Upper lobe of left lung (tissue), 6 donors: ENCODE measurements around the gene KIF25. TPM values are rescaled to one million over a fixed set of nuclear protein-coding genes. Genes with fewer than 3 reads are reported as not detected.

Experiments used
- ATAC-seq, 2 donors: fragments of 200-7000 bp; cut with Tn5 transposase; one replicate each; pipeline ENCODE4 v1.9.1; 2022; ENCODE audit warnings: mild to moderate bottlenecking in 2 of 2, moderate library complexity in 2 of 2; ENCODE audit not compliant: low FRiP score in 2 of 2
- DNase-seq, 2 donors: peaks; one replicate each; pipeline ENCODE4 v3.0.0-alpha.2; 2019 to 2020
- H3K27ac ChIP-seq, 4 donors: fragments of 200-600 bp; sonication (generic); one replicate each; pipeline ENCODE4 v1.5.1; 2016 to 2019
- H3K27me3 ChIP-seq, 4 donors: fragments of 200-600 bp; sonication (generic); one replicate each; pipeline ENCODE4 v1.5.1; 2017 to 2019
- H3K36me3 ChIP-seq, 4 donors: fragments of 200-600 bp; sonication (generic); one replicate each; pipeline ENCODE4 v1.5.1; 2016 to 2019
- H3K4me1 ChIP-seq, 4 donors: fragments of 200-600 bp; sonication (generic); one replicate each; pipeline ENCODE4 v1.5.1; 2018 to 2019
- H3K4me3 ChIP-seq, 4 donors: fragments of 200-600 bp; sonication (generic); one replicate each; pipeline ENCODE4 v1.5.1; 2017 to 2019; ENCODE audit warnings: mild to moderate bottlenecking in 2 of 4, moderate library complexity in 1 of 4
- H3K9me3 ChIP-seq, 4 donors: fragments of 200-600 bp; sonication (generic); one replicate each; pipeline ENCODE4 v1.5.1; 2018 to 2019
- EP300 ChIP-seq, 4 donors: sonication (generic); formaldehyde crosslinking; IDR thresholded peaks; one replicate each; pipeline ENCODE4 v1.5.1; 2017; ENCODE audit warnings: antibody characterized with exemption in 4 of 4, control low read depth in 2 of 4
- POLR2A ChIP-seq, 4 donors: fragments of 450-650 bp; IDR thresholded peaks; one replicate each; pipeline ENCODE4 v1.5.1; 2016 to 2017; ENCODE audit warnings: antibody characterized with exemption in 4 of 4, mild to moderate bottlenecking in 2 of 4
- POLR2AphosphoS5 ChIP-seq, 2 donors: sonication (generic); formaldehyde crosslinking; IDR thresholded peaks; one replicate each; pipeline ENCODE4 v1.5.1; 2017; ENCODE audit warnings: antibody characterized with exemption in 2 of 2
- WGBS, 2 donors: methylation state at CpG; one replicate each; pipeline ENCODE4 v1.1.5; 2017 to 2018; 5-methylcytosine and 5-hydroxymethylcytosine counted together
- total RNA-seq, 6 donors: library from RNA; depleted of rRNA in 4 of 6; stranded (reverse); fragments of >200 nt in 4 of 6; gene quantifications; one replicate each; pipeline versions ENCODE4 v1.1.0 to v1.2.1, GENCODE V29; 2016 to 2021
- TF ChIP-seq, protein P1 (sequence below), 6 experiments: fragments of 450-650 bp in 4 of 6; fragments of 200-600 bp in 2 of 6; sonication (generic) in 2 of 6; IDR thresholded peaks; one replicate each; pipeline ENCODE4 v1.5.1; 2016 to 2019; ENCODE audit warnings: antibody characterized with exemption in 6 of 6
- donor health status: DM: no; HTN: no; CAD: no; lungs with moderate emphysema.
- donor health status: DM: no; HTN: yes; CAD: no; lungs with severe emphysema.

KIF25 gene
- total RNA-seq, 6 donors from 2014 or later: 0.17 to 0.54 (median 0.30) TPM; not detected in 3

DNA sequence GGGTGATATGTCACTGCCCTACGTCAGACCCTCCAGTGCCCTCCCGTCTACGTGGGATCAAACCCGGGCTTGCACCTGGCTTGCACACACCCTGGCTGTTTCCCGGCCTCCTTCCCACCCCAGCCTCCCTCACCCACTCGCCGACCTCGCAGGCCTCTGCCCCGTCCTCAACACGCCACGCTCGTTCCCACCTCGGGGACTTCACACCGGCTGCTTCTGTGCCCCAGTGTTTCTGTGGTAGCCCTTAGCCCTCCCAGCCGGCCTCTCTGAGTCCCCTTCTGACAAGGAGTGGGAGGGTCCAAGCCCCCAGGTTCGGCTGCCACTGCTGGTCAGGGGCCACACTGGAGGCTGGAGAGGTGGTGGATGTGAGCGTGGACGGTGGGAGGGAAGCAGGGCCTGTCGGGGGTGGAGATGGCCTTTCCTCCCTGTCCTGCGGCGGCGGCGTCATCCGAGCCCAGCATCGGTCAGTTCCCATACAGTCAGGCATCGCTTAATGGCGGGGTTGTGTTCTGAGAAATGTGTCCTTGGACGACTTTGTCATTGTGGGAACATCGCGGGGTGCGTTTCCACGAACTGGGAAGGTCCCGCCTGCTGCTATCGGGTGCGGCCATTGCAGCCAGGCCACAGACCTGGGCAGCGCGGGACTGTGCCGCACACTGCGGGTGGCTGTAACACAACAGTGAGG, 11.4 kb upstream of the KIF25 start:
- Histone ChIP-seq H3K9me3 (no peaks in the 10 kb centered on the region), H3K27ac (no peak overlapping the region), H3K4me1 (no peaks in the 10 kb centered on the region), H3K27me3 (no peaks in the 10 kb centered on the region), H3K4me3 (no peak overlapping the region), H3K36me3 (no peaks in the 10 kb centered on the region)
- DNase-seq (peak in 1 of 2 donors; percentile 80), ATAC-seq (no peak)
- no peak for TF ChIP-seq POLR2AphosphoS5 (IDR thresholded peaks at IDR 0.05)
- TF ChIP-seq EP300 (IDR thresholded peaks at IDR 0.05): no peak
- no peak for TF ChIP-seq POLR2A (IDR thresholded peaks at IDR 0.05)
- TF ChIP-seq, protein P1, sequence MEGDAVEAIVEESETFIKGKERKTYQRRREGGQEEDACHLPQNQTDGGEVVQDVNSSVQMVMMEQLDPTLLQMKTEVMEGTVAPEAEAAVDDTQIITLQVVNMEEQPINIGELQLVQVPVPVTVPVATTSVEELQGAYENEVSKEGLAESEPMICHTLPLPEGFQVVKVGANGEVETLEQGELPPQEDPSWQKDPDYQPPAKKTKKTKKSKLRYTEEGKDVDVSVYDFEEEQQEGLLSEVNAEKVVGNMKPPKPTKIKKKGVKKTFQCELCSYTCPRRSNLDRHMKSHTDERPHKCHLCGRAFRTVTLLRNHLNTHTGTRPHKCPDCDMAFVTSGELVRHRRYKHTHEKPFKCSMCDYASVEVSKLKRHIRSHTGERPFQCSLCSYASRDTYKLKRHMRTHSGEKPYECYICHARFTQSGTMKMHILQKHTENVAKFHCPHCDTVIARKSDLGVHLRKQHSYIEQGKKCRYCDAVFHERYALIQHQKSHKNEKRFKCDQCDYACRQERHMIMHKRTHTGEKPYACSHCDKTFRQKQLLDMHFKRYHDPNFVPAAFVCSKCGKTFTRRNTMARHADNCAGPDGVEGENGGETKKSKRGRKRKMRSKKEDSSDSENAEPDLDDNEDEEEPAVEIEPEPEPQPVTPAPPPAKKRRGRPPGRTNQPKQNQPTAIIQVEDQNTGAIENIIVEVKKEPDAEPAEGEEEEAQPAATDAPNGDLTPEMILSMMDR (IDR thresholded peaks at IDR 0.05): no peak
- 96% methylated on average over 38 to 39 of the region's 39 CpGs for WGBS, 2 donors

DNA sequence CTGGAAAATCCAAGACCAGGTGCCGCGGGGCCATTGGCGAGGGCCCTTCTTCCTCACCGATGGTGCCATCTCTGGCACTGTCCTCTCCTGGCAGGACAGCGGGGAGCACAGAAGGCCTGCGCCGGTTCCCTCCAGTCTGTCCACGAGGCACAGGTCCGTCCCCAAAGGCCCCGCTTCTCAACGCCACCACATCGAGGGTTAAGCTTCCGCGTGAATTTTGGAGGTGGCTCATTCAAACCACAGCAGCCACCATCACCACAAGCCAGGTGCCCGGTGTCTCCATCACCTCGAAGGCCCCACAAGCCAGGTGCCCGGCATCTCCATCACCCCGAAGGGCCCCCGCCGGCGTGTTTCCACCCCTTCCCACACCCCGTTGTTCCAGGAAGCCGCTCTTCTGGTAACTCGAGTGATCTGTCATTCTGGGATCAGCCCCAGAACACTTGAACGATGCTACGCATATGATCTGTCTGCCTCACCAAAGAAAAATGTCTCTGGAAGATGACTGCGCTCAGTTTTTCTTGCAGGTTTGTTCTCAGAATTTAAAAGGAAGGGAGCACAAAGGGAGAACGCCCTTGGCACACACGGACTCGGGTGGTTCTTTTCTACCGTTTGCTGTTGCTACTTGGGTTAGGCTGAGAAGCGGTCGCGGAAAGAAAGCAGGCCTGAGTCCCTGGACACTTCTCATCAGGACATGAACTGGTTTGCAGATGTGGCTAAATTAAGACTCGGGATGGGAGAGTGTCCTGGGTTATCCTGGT, 9.9 kb upstream of the KIF25 start:
- WGBS, 2 donors: 92 to 93% methylated on average over 29 to 33 of the region's 35 CpGs
- TF ChIP-seq, protein P1 (IDR thresholded peaks at IDR 0.05): no peak
- no peak for TF ChIP-seq POLR2AphosphoS5 (IDR thresholded peaks at IDR 0.05)
- no peak for TF ChIP-seq EP300 (IDR thresholded peaks at IDR 0.05)
- TF ChIP-seq POLR2A (IDR thresholded peaks at IDR 0.05): no peak
- H3K27ac ChIP-seq: no peak overlapping the region
- DNase-seq: no peak
- H3K9me3 ChIP-seq: no peaks in the 10 kb centered on the region
- ATAC-seq: peak in 1 of 2 donors; percentile 15
- no peaks in the 10 kb centered on the region for H3K27me3 ChIP-seq
- H3K4me1 ChIP-seq: peaks cover 0 to under 1% (median 0%) of the 10 kb centered on the region in 4 donors
- H3K36me3 ChIP-seq: no peaks in the 10 kb centered on the region
- H3K4me3 ChIP-seq: no peak overlapping the region

DNA sequence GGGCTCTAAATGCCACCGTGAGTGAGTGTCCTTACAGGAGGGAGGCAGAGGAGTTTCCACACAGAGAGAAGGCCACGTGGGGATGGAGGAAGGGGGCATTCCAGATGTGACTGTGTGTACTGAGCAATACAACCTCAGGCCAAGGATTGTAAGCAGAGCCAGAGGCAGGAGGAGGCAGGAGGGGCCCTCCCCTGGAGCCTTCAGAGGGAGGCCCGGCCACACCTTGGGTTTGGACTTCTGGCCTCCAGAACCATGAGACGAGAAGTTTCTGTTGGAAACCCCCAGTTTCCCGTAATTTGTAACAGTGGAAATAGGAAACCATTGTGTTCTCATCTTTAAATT, 9.3 kb upstream of the KIF25 start:
- peak in 1 of 2 donors; percentile 48 for ATAC-seq
- whole genome bisulfite sequencing, 2 donors: 79 to 86% methylated on average over 4 to 5 of the region's 5 CpGs

DNA sequence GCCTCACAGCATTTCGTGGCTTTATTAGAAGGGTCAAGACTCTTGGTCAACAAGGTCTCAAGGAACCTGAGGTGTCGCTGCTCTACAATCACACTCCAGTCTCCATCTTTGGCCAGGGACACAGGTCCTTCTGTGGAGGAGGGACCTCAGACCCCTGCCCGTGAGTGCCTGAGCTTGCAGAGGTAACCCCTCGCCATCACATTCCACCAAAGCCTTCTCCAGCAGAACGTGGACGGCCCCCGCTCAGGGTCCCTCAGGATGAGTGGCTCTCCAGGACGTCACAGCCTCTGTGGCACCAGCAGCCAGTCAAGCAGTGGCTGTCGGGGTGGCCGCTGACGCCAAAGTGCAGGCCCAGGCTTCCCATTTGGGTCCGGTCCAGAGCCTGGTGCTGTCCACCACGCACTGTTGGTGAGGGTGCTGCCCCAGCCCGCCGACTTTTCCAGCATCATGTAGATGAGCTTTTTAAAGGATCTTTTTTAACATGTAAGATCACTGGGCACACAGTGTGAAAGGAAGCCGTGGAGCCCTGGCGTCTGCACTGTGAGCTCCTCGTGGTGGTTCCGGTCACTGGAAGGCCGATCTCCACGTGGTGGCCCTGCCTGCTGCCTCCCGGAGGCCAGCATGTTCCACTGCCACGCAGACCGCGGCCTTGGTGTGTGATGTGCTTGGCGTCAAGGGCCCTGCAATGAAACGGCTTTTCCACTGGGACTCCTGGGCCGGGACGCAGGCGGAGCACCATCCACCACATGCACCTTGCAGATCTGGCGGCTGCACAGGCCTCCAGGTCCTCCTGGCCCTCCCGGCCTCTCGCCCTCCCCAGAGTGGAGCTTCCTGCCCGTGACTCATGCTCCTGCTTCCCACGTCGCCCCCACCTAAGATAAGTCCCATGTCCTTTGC, 8.3 kb upstream of the KIF25 start:
- H3K27ac ChIP-seq: no peak overlapping the region
- WGBS, 2 donors: 92 to 96% methylated on average over 18 to 32 of the region's 36 CpGs
- no peak for TF ChIP-seq POLR2A (IDR thresholded peaks at IDR 0.05)
- TF ChIP-seq EP300 (IDR thresholded peaks at IDR 0.05): no peak
- TF ChIP-seq POLR2AphosphoS5 (IDR thresholded peaks at IDR 0.05): no peak
- TF ChIP-seq, protein P1 (IDR thresholded peaks at IDR 0.05): no peak
- H3K27me3 ChIP-seq: no peaks in the 10 kb centered on the region
- DNase-seq (no peak), ATAC-seq (peak in 1 of 2 donors; percentile 20)
- H3K4me1 ChIP-seq: peaks cover 0 to 3% (median 0%) of the 10 kb centered on the region in 4 donors
- no peaks in the 10 kb centered on the region for H3K9me3 ChIP-seq
- H3K36me3 ChIP-seq: no peaks in the 10 kb centered on the region
- H3K4me3 ChIP-seq: no peak overlapping the region

More for the DNA sequence above, 9.3 kb upstream of the KIF25 start:
- Histone ChIP-seq H3K9me3 (no peaks in the 10 kb centered on the region), H3K4me1 (peaks cover 0 to 3% (median 0%) of the 10 kb centered on the region in 4 donors), H3K27me3 (no peaks in the 10 kb centered on the region), H3K36me3 (no peaks in the 10 kb centered on the region), H3K27ac (no peak overlapping the region), H3K4me3 (no peak overlapping the region)
- no peak for DNase-seq
- TF ChIP-seq, protein P1 (IDR thresholded peaks at IDR 0.05): no peak
- no peak for TF ChIP-seq POLR2A (IDR thresholded peaks at IDR 0.05)
